ENCODE data around the gene NAGS.

The NAGS gene

GRCh38 chr17:44014437-44015172 is 10.2 kb downstream of the NAGS start, which contains the start of gene TMEM101 (continued):
- no peak for TF ChIP-seq ZNF157 (tag by site-specific recombination; IDR thresholded peaks at IDR 0.05)
- 0 out of 2 replicates have a peak, but pooled peaks have one; percentile 52 for TF ChIP-seq ZNF148 (tag by site-specific recombination; IDR thresholded peaks at IDR 0.05; ENCODE audit: borderline replicate concordance)
- peak; percentile 83 for TF ChIP-seq ZBTB10 (tag by site-specific recombination; IDR thresholded peaks at IDR 0.05)
- peak; percentile 89 for TF ChIP-seq ZNF629 (tag by site-specific recombination; IDR thresholded peaks at IDR 0.05)
- TF ChIP-seq ZNF2 (tag by site-specific recombination; IDR thresholded peaks at IDR 0.05), result peak; percentile 98
- peak; percentile 78 for TF ChIP-seq KLF7 (tag by site-specific recombination; IDR thresholded peaks at IDR 0.05; ENCODE audit: borderline replicate concordance)
- peak; percentile 67 for TF ChIP-seq ZBTB21 (tag by site-specific recombination; IDR thresholded peaks at IDR 0.05)
- TF ChIP-seq FEZF1 (tag by site-specific recombination; IDR thresholded peaks at IDR 0.05), result peak; percentile 50; the same call in 1 of the 2 replicates
- TF ChIP-seq ZNF223 (tag by site-specific recombination; IDR thresholded peaks at IDR 0.05), result no peak; the same call in 1 of the 2 replicates
- no peak for TF ChIP-seq ZNF175 (tag by site-specific recombination; IDR thresholded peaks at IDR 0.05)
- TF ChIP-seq ZNF610 (tag by site-specific recombination; IDR thresholded peaks at IDR 0.05; ENCODE audit: borderline replicate concordance), result peak; percentile 68; the same call in 1 of the 2 replicates
- TF ChIP-seq TCF7L2 (IDR thresholded peaks at IDR 0.05; ENCODE audit: borderline replicate concordance, low read depth, low read length), result no peak
- no peak for TF ChIP-seq ZNF488 (tag by site-specific recombination; IDR thresholded peaks at IDR 0.05)
- peak; percentile 70; the same call in 1 of the 2 replicates for TF ChIP-seq SALL2 (tag by site-specific recombination; IDR thresholded peaks at IDR 0.05; ENCODE audit: borderline replicate concordance)
- no peak for TF ChIP-seq HIC1 (tag by site-specific recombination; IDR thresholded peaks at IDR 0.05)
- no peak for TF ChIP-seq KLF9 (tag by site-specific recombination; IDR thresholded peaks at IDR 0.05; ENCODE audit: low read depth)
- TF ChIP-seq REST (tag by site-specific recombination; IDR thresholded peaks at IDR 0.05), result peak; percentile 84; the same call in 1 of the 2 replicates
- TF ChIP-seq MZF1 (tag by site-specific recombination; IDR thresholded peaks at IDR 0.05; ENCODE audit: borderline replicate concordance), result peak; percentile 82
- TF ChIP-seq RBAK (tag by site-specific recombination; IDR thresholded peaks at IDR 0.05), result no peak
- no peak for TF ChIP-seq GLI2 (tag by site-specific recombination; IDR thresholded peaks at IDR 0.05; ENCODE audit: borderline replicate concordance, low read depth)
- peak; percentile 98 for TF ChIP-seq ZNF518A (tag by site-specific recombination; conservative IDR thresholded peaks at IDR 0.05; ENCODE audit: low read depth)

Data from HEK293 (cell line).